Frontal cortex (tissue), 4 donors: ENCODE measurements around the gene FHOD3. TPM values are rescaled to one million over a fixed set of nuclear protein-coding genes. Genes with fewer than 3 reads are reported as not detected.

Experiments
- DNase-seq, 2 donors: peaks; one replicate each; pipeline ENCODE4 v3.0.0; 2012; ENCODE audit warnings: low spot score in 2 of 2
- FAIRE-seq: peaks from 2 replicates; lab custom pipeline; 2012; peaks lifted over from hg19 to GRCh38; lab: Jason Lieb, UNC
- total RNA-seq: library from RNA; depleted of rRNA; stranded (reverse); fragments of >200 nt; gene quantifications from one replicate; pipeline ENCODE4 v1.2.3, GENCODE V29; 2014
- donor health status: control.
- donor health status: control.
- donor health status: control.

The FHOD3 gene
- total RNA-seq, 1 donor from 2014 or later: 46.9 TPM

GRCh38 chr18:36595046-36595817, 297.7 kb downstream of the FHOD3 start:
- DNase-seq: no peak
- no peak for FAIRE-seq

DNA sequence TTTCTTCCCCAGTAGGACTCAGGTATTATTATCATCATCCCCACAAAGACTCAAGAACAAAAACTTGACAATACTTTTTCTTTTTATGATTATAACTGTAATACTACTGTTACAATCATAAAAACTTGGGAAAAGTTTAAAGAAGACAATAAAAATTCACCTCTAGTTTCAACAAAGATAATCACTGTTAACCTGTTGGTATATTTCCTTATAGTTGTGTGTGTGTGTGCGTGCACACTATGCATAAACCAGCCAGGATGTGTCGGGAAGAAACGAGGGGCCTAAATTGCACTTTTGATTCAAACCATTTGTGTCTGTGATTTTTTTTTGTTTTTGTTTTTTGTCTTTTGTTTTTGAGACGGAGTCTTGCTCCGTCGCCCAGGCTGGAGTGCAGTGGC, 298.3 kb downstream of the FHOD3 start:
- FAIRE-seq (no peak), DNase-seq (no peak)

- no peak for FAIRE-seq
- DNase-seq: no peak
Measured at GRCh38 chr18:36597636-36598035, 300.1 kb downstream of the FHOD3 start.

DNA sequence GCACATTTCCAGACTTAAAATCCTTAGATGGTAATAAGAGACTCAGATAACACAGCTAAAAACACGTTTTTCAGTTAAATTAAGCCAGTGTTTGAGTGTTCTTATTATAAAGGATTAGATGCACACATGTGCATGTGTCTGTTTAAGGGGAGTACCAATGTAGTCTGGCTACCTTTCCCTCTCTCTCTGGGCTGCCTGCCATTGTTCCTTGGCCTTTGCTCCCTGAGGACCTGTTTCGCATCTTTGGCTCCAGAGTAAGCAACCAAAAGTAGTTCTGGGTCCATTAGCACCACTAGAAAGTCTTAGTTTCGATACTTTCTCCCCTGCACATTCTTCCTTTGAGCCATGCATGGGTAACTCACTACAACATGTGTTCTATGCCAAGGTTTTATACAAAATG, 303.0 kb downstream of the FHOD3 start:
- FAIRE-seq (no peak), DNase-seq (no peak)

- no peak for FAIRE-seq
Measured at GRCh38 chr18:36601316-36601715, 303.8 kb downstream of the FHOD3 start.

DNA sequence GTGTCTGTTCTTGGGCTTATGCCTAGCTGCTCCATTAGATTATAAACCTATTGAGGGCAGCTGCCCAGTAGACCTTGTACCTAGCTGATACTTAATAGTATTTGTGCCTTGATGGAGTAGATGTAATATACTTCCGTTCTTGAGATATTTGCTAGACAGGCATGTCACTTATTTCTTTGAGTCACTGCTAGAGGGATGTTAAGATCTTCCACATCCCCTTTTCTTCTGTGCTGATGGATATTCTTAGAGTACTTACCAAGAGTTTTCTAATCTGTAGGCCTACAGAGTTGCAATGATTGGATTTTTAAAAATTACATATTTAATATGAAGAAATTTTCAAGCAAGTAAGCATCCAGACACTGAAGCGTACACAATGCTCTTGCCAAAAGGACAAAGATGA, 304.6 kb downstream of the FHOD3 start:
- FAIRE-seq (no peak), DNase-seq (no peak)

More at GRCh38 chr18:36601316-36601715, 303.8 kb downstream of the FHOD3 start:
- DNase-seq: no peak

DNA sequence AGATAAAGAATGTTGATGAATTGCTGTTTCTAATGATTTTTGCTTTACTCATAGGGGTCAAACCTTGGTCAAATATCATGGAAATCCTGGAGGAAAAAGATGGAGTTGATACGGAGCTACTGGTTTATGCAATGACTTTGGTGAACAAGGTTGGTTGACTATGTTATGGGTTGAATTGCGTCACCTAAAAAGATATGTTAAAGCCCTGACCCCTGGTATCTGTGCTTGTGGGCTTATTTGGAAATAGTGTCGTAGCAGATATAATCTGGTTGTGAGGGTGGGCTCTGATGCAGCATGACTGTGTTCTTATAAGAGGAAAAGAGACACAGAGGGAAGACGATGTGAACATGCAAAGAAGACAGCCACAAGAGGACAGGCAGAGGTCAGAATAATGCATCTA, 305.1 kb downstream of the FHOD3 start:
- no peak for FAIRE-seq

GRCh38 chr18:36608107-36608506, 310.6 kb downstream of the FHOD3 start:
- DNase-seq (no peak), FAIRE-seq (no peak)

More for the DNA sequence above, 305.1 kb downstream of the FHOD3 start:
- no peak for DNase-seq

DNA sequence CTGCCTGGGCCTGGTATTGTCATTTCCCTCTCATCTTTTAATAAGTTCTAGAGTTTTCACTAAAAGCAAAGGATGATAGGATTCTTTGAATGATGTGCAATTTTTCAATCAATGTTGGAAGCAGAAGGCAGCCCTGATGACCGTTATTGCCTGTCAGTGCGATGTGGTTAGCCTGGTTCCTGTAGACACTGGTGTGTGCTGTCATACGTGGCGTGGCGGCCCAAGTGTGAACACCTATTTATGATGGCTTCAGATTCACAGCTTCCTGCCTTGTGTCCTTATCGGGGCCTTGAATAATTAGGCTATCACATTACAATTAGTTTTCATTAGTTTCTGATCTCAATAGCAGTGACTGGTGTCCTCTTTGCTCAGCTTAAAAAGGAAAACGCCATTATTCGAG, 312.7 kb downstream of the FHOD3 start:
- DNase-seq (no peak), FAIRE-seq (no peak)

GRCh38 chr18:36610661-36611060, 313.1 kb downstream of the FHOD3 start:
- DNase-seq: no peak
- no peak for FAIRE-seq

- FAIRE-seq: no peak
- DNase-seq: no peak
Measured at GRCh38 chr18:36613069-36613468, 315.6 kb downstream of the FHOD3 start.

GRCh38 chr18:36613810-36614209, 316.3 kb downstream of the FHOD3 start:
- FAIRE-seq: no peak

GRCh38 chr18:36620788-36621187, 323.3 kb downstream of the FHOD3 start:
- DNase-seq (no peak), FAIRE-seq (no peak)

More at GRCh38 chr18:36613810-36614209, 316.3 kb downstream of the FHOD3 start:
- DNase-seq: no peak

DNA sequence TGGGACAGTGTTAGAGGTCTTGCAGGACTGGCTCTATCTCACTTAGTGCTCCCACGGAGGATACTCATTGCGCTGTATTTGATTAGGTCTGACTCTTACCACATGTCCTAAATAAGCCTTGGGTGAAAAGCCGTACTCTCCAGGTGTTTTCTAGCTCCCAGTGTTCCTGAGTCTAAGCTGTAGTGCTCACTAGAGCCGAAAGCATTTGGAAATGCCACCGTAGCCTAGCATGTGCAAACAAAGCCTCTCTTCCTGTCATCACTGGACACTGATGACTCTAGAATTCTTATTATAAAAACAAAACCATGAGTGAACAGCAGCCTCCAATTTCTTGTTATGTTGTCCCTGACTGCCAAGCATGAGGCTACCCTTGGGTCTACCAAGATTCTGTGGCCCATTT, 325.1 kb downstream of the FHOD3 start:
- FAIRE-seq (no peak), DNase-seq (no peak)

DNA sequence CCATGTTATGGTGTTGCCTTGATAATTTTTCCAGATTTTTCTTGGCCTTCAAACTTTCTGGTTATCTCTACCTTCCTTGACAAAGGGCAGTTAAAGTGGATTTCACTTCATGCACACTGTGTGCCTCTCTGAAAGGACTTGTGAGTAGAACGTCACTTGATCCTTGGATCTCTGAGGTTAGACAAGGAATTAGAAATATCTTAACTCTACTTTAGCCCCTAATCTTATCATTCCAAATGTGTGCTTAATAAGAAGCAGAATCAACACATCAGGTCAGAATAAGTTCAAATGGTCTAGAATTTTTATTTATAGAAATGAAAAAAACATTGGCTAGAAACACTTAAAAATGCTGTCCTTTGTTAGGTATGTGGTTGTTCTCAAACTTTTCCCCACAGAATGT, 325.6 kb downstream of the FHOD3 start:
- DNase-seq: no peak
- no peak for FAIRE-seq

DNA sequence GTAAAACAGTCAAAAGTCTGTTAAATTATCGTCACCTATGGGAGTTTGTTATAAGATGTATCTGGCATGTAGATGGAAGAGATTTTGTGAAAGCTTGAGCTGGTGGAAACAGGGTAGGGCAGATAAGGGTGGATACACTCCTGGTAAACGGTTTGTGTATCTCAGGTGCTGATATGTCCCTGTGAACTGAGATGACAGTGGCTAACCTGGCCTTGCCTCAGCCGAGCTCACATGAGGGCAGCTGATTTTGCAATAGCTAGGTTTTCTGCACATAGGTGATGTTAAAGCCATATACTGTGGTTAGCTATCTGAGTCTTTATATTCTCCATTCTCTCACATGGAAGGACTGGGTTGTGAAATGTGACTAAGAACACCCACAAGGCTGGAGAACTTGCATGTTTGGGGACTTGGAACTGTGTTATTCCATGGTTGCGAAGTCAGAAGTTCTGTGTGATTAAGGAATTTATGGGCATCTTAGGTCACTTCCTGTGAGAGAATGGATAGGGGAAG, 326.2 kb downstream of the FHOD3 start:
- FAIRE-seq: no peak
- DNase-seq: no peak

DNA sequence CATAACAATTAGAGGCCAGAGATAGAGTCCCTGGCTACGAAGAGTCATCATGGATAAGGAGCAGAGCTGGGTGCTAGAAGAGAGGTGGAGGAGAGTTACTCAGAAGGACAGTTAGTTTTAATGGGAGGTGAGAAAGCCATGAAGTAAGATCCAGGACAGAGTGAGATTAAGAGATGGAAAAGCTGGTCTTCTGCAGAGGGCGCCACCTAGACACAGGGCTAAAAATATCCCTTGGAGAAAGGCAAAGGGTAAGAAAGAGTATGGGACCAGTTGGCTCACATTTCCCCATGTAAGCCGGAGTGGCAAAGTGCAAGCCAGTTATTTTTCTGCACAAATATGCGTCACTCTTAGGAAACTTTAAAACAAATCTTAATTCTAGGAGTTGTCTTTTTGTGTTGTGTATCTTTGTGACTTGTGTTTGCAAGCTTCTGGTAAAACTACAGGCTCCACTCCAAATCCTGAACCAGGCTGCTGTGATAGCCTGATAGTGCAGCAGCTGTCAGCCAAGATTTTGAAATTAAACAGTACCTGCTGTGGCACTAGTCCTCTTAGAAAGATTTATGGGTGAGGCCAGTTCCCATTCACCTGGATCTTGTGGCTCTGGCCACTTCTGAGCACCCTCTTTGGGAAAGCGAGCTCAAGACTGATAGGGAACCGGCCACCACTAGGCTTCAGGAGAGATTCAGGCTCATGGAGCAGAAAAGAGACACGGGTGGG, 327.1 kb downstream of the FHOD3 start:
- DNase-seq (no peak), FAIRE-seq (no peak)

- no peak for FAIRE-seq
- DNase-seq: no peak
Measured at GRCh38 chr18:36625386-36625785, 327.9 kb downstream of the FHOD3 start.

DNA sequence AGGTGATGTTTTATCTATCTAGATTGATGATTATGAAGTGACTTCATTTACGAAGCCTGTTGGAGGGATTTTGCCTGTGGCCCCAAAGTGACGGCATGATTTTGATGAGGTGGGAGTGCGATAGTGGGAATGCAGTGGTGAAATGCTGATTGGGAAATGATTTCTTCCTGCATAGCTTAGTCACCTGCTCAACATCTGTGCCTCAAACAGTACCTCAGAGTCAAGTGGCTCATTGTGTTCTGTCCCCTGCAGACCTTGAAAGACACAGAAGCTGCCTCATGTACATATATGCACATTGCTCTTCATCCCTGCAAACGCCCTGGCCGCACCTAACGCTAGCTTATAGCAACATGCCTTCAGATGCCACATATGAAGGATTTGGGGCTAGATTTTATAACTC, 330.1 kb downstream of the FHOD3 start:
- no peak for FAIRE-seq
- DNase-seq: no peak

GRCh38 chr18:36628435-36629137, 331.1 kb downstream of the FHOD3 start:
- FAIRE-seq: no peak
- DNase-seq: no peak

DNA sequence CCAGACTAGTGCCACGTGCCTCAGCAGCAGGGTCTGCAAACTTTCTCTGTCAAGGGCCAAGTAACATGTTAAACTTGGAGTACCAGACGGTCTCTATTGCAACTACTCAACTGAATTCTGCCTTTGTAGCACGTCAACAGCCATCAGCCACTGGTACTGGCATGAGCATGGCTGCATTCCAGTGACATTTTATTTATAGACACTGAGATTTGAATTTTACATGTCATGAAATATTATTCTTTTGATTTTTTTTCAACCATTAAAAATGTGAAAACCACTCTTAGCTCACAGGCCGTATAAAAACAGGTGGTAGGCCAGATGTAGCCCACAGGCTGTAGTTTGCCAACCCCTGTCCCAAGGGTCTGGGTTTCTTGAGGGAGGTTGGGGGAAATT, 331.6 kb downstream of the FHOD3 start:
- DNase-seq: no peak
- no peak for FAIRE-seq
